Astrocyte (in vitro differentiated cells and primary cell): ENCODE data around the gene TOGARAM2. TPM values are rescaled to one million over a fixed set of nuclear protein-coding genes. Genes with fewer than 3 reads are reported as not detected.

Experiments used
- DNase-seq: peaks from one replicate; pipeline ENCODE4 v3.0.0-alpha.2; 2010; ENCODE audit warnings: low read depth
- FAIRE-seq: peaks from 2 replicates; lab custom pipeline; 2011; peaks lifted over from hg19 to GRCh38; lab: Jason Lieb, UNC
- H2AFZ ChIP-seq: 2 replicates; pipeline ENCODE4 v1.6.0; 2012; ENCODE audit warnings: low read depth, low read length, inconsistent platforms
- H3K27ac ChIP-seq: 2 replicates; pipeline ENCODE4 v1.5.1; 2011; ENCODE audit warnings: low read depth, low read length, inconsistent platforms
- H3K27me3 ChIP-seq: 2 replicates; pipeline ENCODE4 v1.6.0; 2011; ENCODE audit warnings: low read length, inconsistent platforms; ENCODE audit not compliant: insufficient read depth
- H3K36me3 ChIP-seq: 2 replicates; pipeline ENCODE4 v1.5.1; 2011; ENCODE audit warnings: low read length, inconsistent platforms; ENCODE audit not compliant: insufficient read depth
- H3K4me1 ChIP-seq: 2 replicates; pipeline ENCODE4 v1.5.1; 2011; ENCODE audit warnings: low read length, inconsistent platforms; ENCODE audit not compliant: insufficient read depth
- H3K4me2 ChIP-seq: 2 replicates; pipeline ENCODE4 v1.6.0; 2012; ENCODE audit warnings: low read length, inconsistent platforms
- H3K4me3 ChIP-seq: 2 replicates; pipeline ENCODE4 v1.5.1; 2011; ENCODE audit warnings: low read depth, mild to moderate bottlenecking, low read length, inconsistent platforms; ENCODE audit not compliant: insufficient read depth
- H3K79me2 ChIP-seq: 2 replicates; pipeline ENCODE4 v1.6.0; 2012; ENCODE audit warnings: mild to moderate bottlenecking, low read length, inconsistent platforms; ENCODE audit not compliant: insufficient read depth
- H3K9ac ChIP-seq: 2 replicates; pipeline ENCODE4 v1.6.0; 2012; ENCODE audit warnings: mild to moderate bottlenecking, low read length, inconsistent platforms
- H3K9me3 ChIP-seq: 2 replicates; pipeline ENCODE4 v1.5.1; 2012; ENCODE audit warnings: low read depth, mild to moderate bottlenecking, low read length, inconsistent platforms; ENCODE audit not compliant: insufficient read depth
- H4K20me1 ChIP-seq: 2 replicates; pipeline ENCODE4 v1.6.0; 2012; ENCODE audit warnings: low read length, inconsistent platforms; ENCODE audit not compliant: insufficient read depth
- H3K27ac Mint-ChIP-seq: one replicate; pipeline ENCODE4 v1.8.0; 2021; ENCODE audit warnings: mild to moderate bottlenecking, mixed read lengths; ENCODE audit not compliant: unreplicated experiment
- H3K27me3 Mint-ChIP-seq: one replicate; pipeline ENCODE4 v1.8.0; 2021; ENCODE audit warnings: low read depth, mixed read lengths; ENCODE audit not compliant: unreplicated experiment
- H3K36me3 Mint-ChIP-seq: one replicate; pipeline ENCODE4 v1.8.0; 2021; ENCODE audit warnings: low read depth, mixed read lengths; ENCODE audit not compliant: unreplicated experiment
- H3K4me1 Mint-ChIP-seq: one replicate; pipeline ENCODE4 v1.8.0; 2021; ENCODE audit warnings: low read depth, mixed read lengths; ENCODE audit not compliant: unreplicated experiment
- H3K4me3 Mint-ChIP-seq: one replicate; pipeline ENCODE4 v1.8.0; 2021; ENCODE audit warnings: mild to moderate bottlenecking, moderate library complexity, mixed read lengths; ENCODE audit not compliant: unreplicated experiment
- H3K9me3 Mint-ChIP-seq: one replicate; pipeline ENCODE4 v1.8.0; 2021; ENCODE audit warnings: mild to moderate bottlenecking, mixed read lengths; ENCODE audit not compliant: unreplicated experiment
- CTCF ChIP-seq: IDR thresholded peaks from 2 replicates; pipeline ENCODE4 v1.5.1; 2011; ENCODE audit warnings: low read depth, mild to moderate bottlenecking, inconsistent platforms, low read length, moderate library complexity; ENCODE audit not compliant: insufficient read depth
- EZH2 ChIP-seq: IDR thresholded peaks from 2 replicates; pipeline ENCODE4 v1.6.1; 2012; ENCODE audit warnings: mild to moderate bottlenecking, low read length, inconsistent platforms; ENCODE audit not compliant: insufficient read depth
- total RNA-seq: library from RNA; stranded (reverse); gene quantifications from 2 replicates; pipeline ENCODE4 v1.2.1, GENCODE V29; 2021

TOGARAM2 gene
- total RNA-seq, 1 donor from 2014 or later = 0.73 TPM

GRCh38 chr2:29066997-29067605, 86.0 kb downstream of the TOGARAM2 start:
- H3K4me1 ChIP-seq = peaks cover 12% of the 10 kb centered on the region
- peaks cover 24% of the 10 kb centered on the region for H3K27me3 Mint-ChIP-seq
- H3K9me3 Mint-ChIP-seq = no peaks in the 10 kb centered on the region
- H3K4me2 ChIP-seq = no peak overlapping the region
- FAIRE-seq = no peak
- no peaks in the 10 kb centered on the region for H3K36me3 Mint-ChIP-seq
- H3K9me3 ChIP-seq = no peaks in the 10 kb centered on the region
- H3K27ac Mint-ChIP-seq = no peak overlapping the region
- no peak overlapping the region for H3K9ac ChIP-seq
- no peaks in the 10 kb centered on the region for H4K20me1 ChIP-seq
- H3K79me2 ChIP-seq = no peaks in the 10 kb centered on the region
- no peaks in the 10 kb centered on the region for H3K4me1 Mint-ChIP-seq
- H2AFZ ChIP-seq = no peak overlapping the region
- no peak overlapping the region for H3K27ac ChIP-seq
- no peak overlapping the region for H3K4me3 Mint-ChIP-seq
- H3K4me3 ChIP-seq = no peak overlapping the region
- no peak for DNase-seq
- TF ChIP-seq CTCF (no peak), EZH2 (no peak)
- peaks cover 3% of the 10 kb centered on the region for H3K27me3 ChIP-seq
- no peaks in the 10 kb centered on the region for H3K36me3 ChIP-seq

- Histone ChIP-seq H3K27ac (no peak overlapping the region), H4K20me1 (no peaks in the 10 kb centered on the region), H3K9ac (no peak overlapping the region), H3K27me3 (peaks cover 3% of the 10 kb centered on the region), H3K4me1 (peaks cover 5% of the 10 kb centered on the region), H3K9me3 (no peaks in the 10 kb centered on the region), H3K79me2 (no peaks in the 10 kb centered on the region), H3K36me3 (no peaks in the 10 kb centered on the region), H3K4me2 (no peak overlapping the region), H3K4me3 (no peak overlapping the region), H2AFZ (no peak overlapping the region)
- Mint-ChIP-seq H3K27me3 (peaks cover 34% of the 10 kb centered on the region), H3K36me3 (no peaks in the 10 kb centered on the region), H3K4me1 (no peaks in the 10 kb centered on the region), H3K27ac (no peak overlapping the region), H3K9me3 (no peaks in the 10 kb centered on the region), H3K4me3 (no peak overlapping the region)
- TF ChIP-seq EZH2 = no peak
- TF ChIP-seq CTCF = no peak
- DNase-seq = no peak
- no peak for FAIRE-seq
Measured at GRCh38 chr2:29068513-29068912, 87.4 kb downstream of the TOGARAM2 start.

GRCh38 chr2:29070526-29070925, 89.4 kb downstream of the TOGARAM2 start:
- Mint-ChIP-seq H3K4me3 (no peak overlapping the region), H3K9me3 (peaks cover 1% of the 10 kb centered on the region), H3K27ac (no peak overlapping the region), H3K4me1 (no peaks in the 10 kb centered on the region), H3K36me3 (no peaks in the 10 kb centered on the region), H3K27me3 (peaks cover 37% of the 10 kb centered on the region)
- FAIRE-seq = no peak
- TF ChIP-seq CTCF (no peak), EZH2 (no peak)
- peaks cover 3% of the 10 kb centered on the region for H3K27me3 ChIP-seq
- H3K27ac ChIP-seq = no peak overlapping the region
- no peak overlapping the region for H3K9ac ChIP-seq
- no peaks in the 10 kb centered on the region for H3K4me1 ChIP-seq
- DNase-seq = no peak
- H2AFZ ChIP-seq = no peak overlapping the region
- no peaks in the 10 kb centered on the region for H3K36me3 ChIP-seq
- H4K20me1 ChIP-seq = no peaks in the 10 kb centered on the region
- H3K4me2 ChIP-seq = no peak overlapping the region
- H3K9me3 ChIP-seq = no peaks in the 10 kb centered on the region
- no peaks in the 10 kb centered on the region for H3K79me2 ChIP-seq
- H3K4me3 ChIP-seq = no peak overlapping the region
